ENCODE measurements around the gene ANAPC15.

DNA sequence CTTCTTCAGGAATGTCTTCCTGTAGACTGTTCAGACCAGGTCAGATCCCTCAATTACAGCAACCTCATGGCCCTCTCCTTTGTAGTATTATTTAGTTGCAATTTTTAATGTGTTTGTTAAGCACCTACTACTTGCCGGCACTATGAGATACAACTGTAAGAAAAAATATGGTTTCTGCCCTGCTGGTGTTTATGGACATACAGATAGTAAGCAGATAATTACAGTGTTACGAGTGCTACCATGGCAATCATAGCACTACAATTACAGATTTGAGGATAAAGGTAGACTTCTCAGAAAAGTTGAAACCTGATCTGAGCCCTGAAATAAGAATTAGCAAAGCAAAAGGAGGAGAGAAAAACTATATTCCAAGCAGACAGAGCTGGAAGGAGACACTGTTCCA is 29.1 kb downstream of the ANAPC15 start:
- TF ChIP-seq, protein P1, sequence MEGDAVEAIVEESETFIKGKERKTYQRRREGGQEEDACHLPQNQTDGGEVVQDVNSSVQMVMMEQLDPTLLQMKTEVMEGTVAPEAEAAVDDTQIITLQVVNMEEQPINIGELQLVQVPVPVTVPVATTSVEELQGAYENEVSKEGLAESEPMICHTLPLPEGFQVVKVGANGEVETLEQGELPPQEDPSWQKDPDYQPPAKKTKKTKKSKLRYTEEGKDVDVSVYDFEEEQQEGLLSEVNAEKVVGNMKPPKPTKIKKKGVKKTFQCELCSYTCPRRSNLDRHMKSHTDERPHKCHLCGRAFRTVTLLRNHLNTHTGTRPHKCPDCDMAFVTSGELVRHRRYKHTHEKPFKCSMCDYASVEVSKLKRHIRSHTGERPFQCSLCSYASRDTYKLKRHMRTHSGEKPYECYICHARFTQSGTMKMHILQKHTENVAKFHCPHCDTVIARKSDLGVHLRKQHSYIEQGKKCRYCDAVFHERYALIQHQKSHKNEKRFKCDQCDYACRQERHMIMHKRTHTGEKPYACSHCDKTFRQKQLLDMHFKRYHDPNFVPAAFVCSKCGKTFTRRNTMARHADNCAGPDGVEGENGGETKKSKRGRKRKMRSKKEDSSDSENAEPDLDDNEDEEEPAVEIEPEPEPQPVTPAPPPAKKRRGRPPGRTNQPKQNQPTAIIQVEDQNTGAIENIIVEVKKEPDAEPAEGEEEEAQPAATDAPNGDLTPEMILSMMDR (IDR thresholded peaks at IDR 0.05; ENCODE audit: low read length): no peak
- TF ChIP-seq EZH2 (IDR thresholded peaks at IDR 0.05; ENCODE audit: borderline replicate concordance, low read length): no peak

Data from OCI-LY1 (cell line).